HepG2 (cell line): ENCODE results near the gene TXNDC11. TPM values are rescaled to one million over a fixed set of nuclear protein-coding genes. Genes with fewer than 3 reads are reported as not detected.
A peak's percentile ranks its signal among the peaks of the same experiment; 100 is the strongest.

ENCODE experiments used
- ATAC-seq: fragments of 200-7000 bp; cut with Tn5 transposase; 3 replicates; pipeline ENCODE4 v1.9.1; 2020; ENCODE audit warnings: mild to moderate bottlenecking, moderate library complexity
- BruUV-seq: library from RNA; stranded (reverse); fragments of 400-500 nt; replicated peaks from 2 replicates; lab custom pipeline; 2021; lab: Mats Ljungman, UMichigan
- CTCF ChIA-PET: fragments of 300-600 bp; formaldehyde crosslinking; extraction: SDS; loops from one replicate; lab custom pipeline; 2021; ENCODE audit warnings: low total read pairs, inconsistent platforms, low intra/inter-chr PET ratio; lab: Yijun Ruan, JAX
- POLR2A ChIA-PET: fragments of 350-600 bp; sonication (Branson Sonifier 250); formaldehyde crosslinking; loops from one replicate; lab custom pipeline; 2020; ENCODE audit warnings: antibody characterized with exemption, inconsistent platforms; lab: Yijun Ruan, JAX
- DNase-seq: peaks from one replicate; pipeline ENCODE4 v3.0.0-alpha.2; 2015; ENCODE audit warnings: low spot score
- FAIRE-seq: peaks from 3 replicates; lab custom pipeline; 2011; peaks lifted over from hg19 to GRCh38; lab: Jason Lieb, UNC
- H2AFZ ChIP-seq: one replicate; pipeline ENCODE4 v1.6.1; 2011; ENCODE audit warnings: low read length, inconsistent platforms
- H3K27ac ChIP-seq: fragments of 300-600 bp; 3 replicates; pipeline ENCODE4 v1.8.0; 2011; ENCODE audit warnings: mixed run types, mild to moderate bottlenecking, mixed read lengths, low read length, inconsistent platforms; ENCODE audit not compliant: insufficient read depth; ENCODE audit errors: extremely low read length
- H3K27me3 ChIP-seq, 2 experiments: fragments of 200-600 bp in 1 of 2; 2 replicates in 1 of 2; 3 replicates in 1 of 2; pipeline versions ENCODE4 v1.6.0 to v1.8.0; 2011; ENCODE audit warnings: low read length in 2 of 2, mild to moderate bottlenecking in 2 of 2, moderate library complexity in 2 of 2, inconsistent platforms in 1 of 2; ENCODE audit not compliant: insufficient read depth in 2 of 2, control insufficient read depth in 1 of 2
- H3K36me3 ChIP-seq, 2 experiments: fragments of 200-600 bp in 1 of 2; replicated peaks in 1 of 2; 2 replicates in 1 of 2; 3 replicates in 1 of 2; pipeline versions ENCODE4 v1.5.1 to v1.8.0; 2011; ENCODE audit warnings: low read length in 2 of 2, inconsistent platforms in 1 of 2; ENCODE audit not compliant: insufficient read depth in 2 of 2, control insufficient read depth in 1 of 2
- H3K4me1 ChIP-seq: 2 replicates; pipeline ENCODE4 v1.5.1; 2012; ENCODE audit warnings: low read length, inconsistent platforms; ENCODE audit not compliant: insufficient read depth
- H3K4me2 ChIP-seq: 2 replicates; pipeline ENCODE4 v1.6.0; 2011; ENCODE audit warnings: low read depth, low read length, inconsistent platforms
- H3K4me3 ChIP-seq, 3 experiments: fragments of 200-600 bp in 1 of 3; sonication (generic), shearing (Covaris generic) in 1 of 3; replicated peaks in 1 of 3; 2 replicates each; pipeline ENCODE4 v1.5.1; 2011 to 2016; ENCODE audit warnings: low read length in 3 of 3, inconsistent platforms in 2 of 3, low read depth in 2 of 3, mild to moderate bottlenecking in 2 of 3, control low read depth in 1 of 3, mixed read lengths in 1 of 3; ENCODE audit not compliant: insufficient read depth in 1 of 3
- H3K79me2 ChIP-seq: one replicate; pipeline ENCODE4 v1.6.1; 2011; ENCODE audit warnings: low read length, inconsistent platforms; ENCODE audit not compliant: insufficient read depth
- H3K9ac ChIP-seq: 2 replicates; pipeline ENCODE4 v1.6.0; 2011; ENCODE audit warnings: mild to moderate bottlenecking, low read depth, low read length, inconsistent platforms; ENCODE audit not compliant: insufficient read depth
- H3K9me3 ChIP-seq: 2 replicates; pipeline ENCODE4 v1.5.1; 2012; ENCODE audit warnings: mild to moderate bottlenecking, low read length
- H4K20me1 ChIP-seq: 2 replicates; pipeline ENCODE4 v1.6.0; 2011; ENCODE audit warnings: inconsistent platforms, mild to moderate bottlenecking, low read length, moderate library complexity; ENCODE audit not compliant: insufficient read depth
- CCDC6 ChIP-seq: sonication (generic); formaldehyde crosslinking; IDR thresholded peaks from 2 replicates; pipeline ENCODE4 v1.8.1; 2022; ENCODE audit warnings: mild to moderate bottlenecking, missing genetic modification reagents, moderate library complexity
- GABPA ChIP-seq, 2 experiments: IDR thresholded peaks; 2 replicates each; pipeline ENCODE4 v1.6.1; 2011 to 2016; ENCODE audit warnings: low read depth in 2 of 2, low read length in 1 of 2, missing biosample characterization in 1 of 2, missing genetic modification characterization in 1 of 2
- POLR2AphosphoS5 ChIP-seq: IDR thresholded peaks from 2 replicates; pipeline ENCODE4 v1.6.1; 2012; ENCODE audit warnings: low read depth, low read length
- STAG1 ChIP-seq: sonication (generic); formaldehyde crosslinking; IDR thresholded peaks from 2 replicates; pipeline ENCODE4 v1.4.0; 2020; ENCODE audit warnings: missing genetic modification reagents
- ZNF12 ChIP-seq: sonication (generic); formaldehyde crosslinking; IDR thresholded peaks from 2 replicates; pipeline ENCODE4 v1.5.0; 2020; ENCODE audit warnings: missing genetic modification reagents
- ZNF232 ChIP-seq: sonication (generic); formaldehyde crosslinking; IDR thresholded peaks from 2 replicates; pipeline ENCODE4 v1.4.0; 2020; ENCODE audit warnings: missing genetic modification reagents, borderline replicate concordance
- ZNF264 ChIP-seq: sonication (generic); formaldehyde crosslinking; IDR thresholded peaks from 2 replicates; pipeline ENCODE4 v1.4.0; 2020; ENCODE audit warnings: missing genetic modification reagents
- ZNF788 ChIP-seq: sonication (generic); formaldehyde crosslinking; IDR thresholded peaks from 2 replicates; pipeline ENCODE4 v1.5.0; 2020; ENCODE audit warnings: mild to moderate bottlenecking, missing genetic modification reagents, borderline replicate concordance
- WGBS: methylation state at CpG from one replicate; pipeline ENCODE4 v1.1.6; 2017; ENCODE audit warnings: low lambda C conversion rate; 5-methylcytosine and 5-hydroxymethylcytosine counted together
- in situ Hi-C: cut with HindIII; loops from 2 replicates; pipeline ENCODE4 v1.10.0; 2017; ENCODE audit warnings: low pct_unique_long_range_greater_than_20kb; ENCODE audit not compliant: extremely low pct_ligation_motif_present
- intact Hi-C: fragments of 100-400 bp; cut with micrococcal nuclease; formaldehyde crosslinking; loops from one replicate; pipeline ENCODE4 v1.10.0; 2022; ENCODE audit not compliant: unreplicated experiment
- polyA plus RNA-seq, 8 experiments: library from polyadenylated mRNA; depleted of rRNA in 3 of 8; stranded (reverse) in 7 of 8; unstranded in 1 of 8; fragments of >200 nt; fragmentation: Illumina TruSeq in 4 of 8; extraction: Trizol in 4 of 8; gene quantifications; 2 replicates each; pipeline versions ENCODE4 v1.2.1 to v1.2.3, GENCODE V29; 2011 to 2016; ENCODE audit warnings: low read depth in 4 of 8, missing spikeins in 1 of 8, mixed read lengths in 1 of 8; ENCODE audit not compliant: insufficient read depth in 1 of 8
- total RNA-seq, 5 experiments: library from RNA; depleted of rRNA; stranded (reverse); fragments of >200 nt; fragmentation: Illumina TruSeq; extraction: Trizol; gene quantifications; 2 replicates each; pipeline ENCODE4 v1.2.3, GENCODE V29; 2016; ENCODE audit warnings: low read depth in 1 of 5
- TF ChIP-seq, protein P1 (sequence below): sonication (generic); formaldehyde crosslinking; IDR thresholded peaks from 2 replicates; pipeline ENCODE4 v1.9.0; 2021; ENCODE audit warnings: missing genetic modification reagents, borderline replicate concordance
- TF ChIP-seq, protein P2 (sequence below): IDR thresholded peaks from 2 replicates; pipeline ENCODE4 v1.6.1; 2018; ENCODE audit warnings: missing genetic modification reagents, mild to moderate bottlenecking, missing compliant biosample characterization
- TF ChIP-seq, protein P3 (sequence below): IDR thresholded peaks from 2 replicates; pipeline ENCODE4 v1.6.1; 2016; ENCODE audit warnings: missing biosample characterization, missing genetic modification reagents, low read depth
- TF ChIP-seq, protein P4 (sequence below): sonication (generic); formaldehyde crosslinking; IDR thresholded peaks from 2 replicates; pipeline ENCODE4 v1.4.0; 2020; ENCODE audit warnings: missing genetic modification reagents, borderline replicate concordance

The TXNDC11 gene
- total and polyA plus RNA-seq, 2 of the 13 experiments (the other 11 are each of a cell fraction or from before 2014, with no cell fraction given), result 74.9 to 123 TPM

DNA sequence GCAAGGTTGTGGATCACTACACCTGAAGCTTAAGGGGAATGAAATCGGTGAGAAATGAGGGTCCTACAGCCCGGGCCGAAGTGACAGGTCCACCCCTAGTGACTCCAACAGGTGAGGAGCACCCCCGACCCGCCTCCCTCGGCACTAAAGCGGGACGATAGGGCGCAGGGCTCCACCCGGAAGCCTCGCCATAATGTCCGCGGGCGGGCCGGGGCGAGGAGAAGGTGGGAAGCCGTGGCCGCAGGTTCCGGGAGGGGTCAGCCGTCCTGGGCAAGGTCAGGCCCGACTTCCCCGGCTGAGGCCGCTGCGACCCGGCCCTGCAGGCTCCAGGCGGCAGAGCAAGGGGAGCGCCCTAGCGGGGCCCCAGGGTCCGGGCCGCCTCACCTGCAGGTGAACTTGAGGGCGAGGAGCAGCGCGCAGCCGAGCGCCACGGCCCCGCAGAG lies 543 bp downstream of the TXNDC11 start (continued):
- TF ChIP-seq, protein P1, sequence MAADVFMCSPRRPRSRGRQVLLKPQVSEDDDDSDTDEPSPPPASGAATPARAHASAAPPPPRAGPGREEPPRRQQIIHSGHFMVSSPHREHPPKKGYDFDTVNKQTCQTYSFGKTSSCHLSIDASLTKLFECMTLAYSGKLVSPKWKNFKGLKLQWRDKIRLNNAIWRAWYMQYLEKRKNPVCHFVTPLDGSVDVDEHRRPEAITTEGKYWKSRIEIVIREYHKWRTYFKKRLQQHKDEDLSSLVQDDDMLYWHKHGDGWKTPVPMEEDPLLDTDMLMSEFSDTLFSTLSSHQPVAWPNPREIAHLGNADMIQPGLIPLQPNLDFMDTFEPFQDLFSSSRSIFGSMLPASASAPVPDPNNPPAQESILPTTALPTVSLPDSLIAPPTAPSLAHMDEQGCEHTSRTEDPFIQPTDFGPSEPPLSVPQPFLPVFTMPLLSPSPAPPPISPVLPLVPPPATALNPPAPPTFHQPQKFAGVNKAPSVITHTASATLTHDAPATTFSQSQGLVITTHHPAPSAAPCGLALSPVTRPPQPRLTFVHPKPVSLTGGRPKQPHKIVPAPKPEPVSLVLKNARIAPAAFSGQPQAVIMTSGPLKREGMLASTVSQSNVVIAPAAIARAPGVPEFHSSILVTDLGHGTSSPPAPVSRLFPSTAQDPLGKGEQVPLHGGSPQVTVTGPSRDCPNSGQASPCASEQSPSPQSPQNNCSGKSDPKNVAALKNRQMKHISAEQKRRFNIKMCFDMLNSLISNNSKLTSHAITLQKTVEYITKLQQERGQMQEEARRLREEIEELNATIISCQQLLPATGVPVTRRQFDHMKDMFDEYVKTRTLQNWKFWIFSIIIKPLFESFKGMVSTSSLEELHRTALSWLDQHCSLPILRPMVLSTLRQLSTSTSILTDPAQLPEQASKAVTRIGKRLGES, result 0 out of 2 replicates have a peak, but pooled peaks have one; percentile 61
- TF ChIP-seq STAG1 (CRISPR knock-in tag) (peak; percentile 22), GABPA (IDR thresholded peaks at IDR 0.05; ENCODE audit: low read depth, low read length) (0 out of 2 replicates have a peak, but pooled peaks have one; percentile 28), GABPA (CRISPR knock-in tag; IDR thresholded peaks at IDR 0.05; ENCODE audit: low read depth) (no peak), ZNF12 (CRISPR knock-in tag) (peak; percentile 38; the same call in 1 of the 2 replicates)
- TF ChIP-seq, all 625 proteins: peak for 118

DNA sequence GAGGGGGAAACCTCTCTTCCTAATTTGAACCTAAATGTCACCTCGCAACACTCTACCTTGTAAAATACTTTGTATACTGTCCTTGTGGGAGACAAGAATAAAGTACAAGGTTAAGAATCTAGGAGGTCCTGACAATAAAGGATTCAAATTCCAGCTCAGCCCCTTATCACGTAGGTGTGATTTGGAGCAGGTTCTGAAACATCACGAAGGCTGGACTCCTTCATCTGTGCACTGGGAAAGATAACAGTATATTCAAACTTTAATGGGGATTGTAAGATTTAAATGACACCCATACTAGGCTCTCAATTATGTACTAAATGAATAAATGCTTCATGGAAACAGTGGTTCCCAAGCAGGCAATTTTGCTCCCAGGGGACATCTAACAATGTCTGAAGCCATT lies 2.1 kb downstream of the TXNDC11 start:
- 43% methylated on average over 3 of the region's 3 CpGs for WGBS
- Histone ChIP-seq H4K20me1 (peaks cover 42% of the 10 kb centered on the region), H3K9ac (peak overlapping the region; percentile 99; the same call in 1 of the 2 replicates), H3K79me2 (peaks cover 67% of the 10 kb centered on the region), H3K4me1 (peaks cover 82% of the 10 kb centered on the region), H3K27me3 (no peaks in the 10 kb centered on the region; a peak in 1 of 5 replicates), H3K4me2 (peak overlapping the region; percentile 89), H3K36me3 (peaks cover 9 to 25% of the 10 kb centered on the region in 2 experiments), H3K4me3 (peak overlapping the region; percentile 75 to 98 (median 97)), H3K9me3 (no peaks in the 10 kb centered on the region), H2AFZ (no peak overlapping the region), H3K27ac (peak overlapping the region; percentile 2)
- DNase-seq (no peak), ATAC-seq (no peak), FAIRE-seq (no peak)
- in situ Hi-C loops, result no loop called here
- ChIA-PET POLR2A (interaction anchor here (1.4 to 4.8 kb wide), 3 partner anchors 8 to 57 kb away, joined by 3 to 207 read pairs (median 74); partner anchors contain the start of gene ZC3H7A), CTCF (no interaction called here)
- intact Hi-C loops, result loop anchor here (5.0 to 10.0 kb wide), 3 partner anchors 72 to 174 kb away; partner anchors contain the start of gene GSPT1
- no TSS peak for BruUV-seq
- TF ChIP-seq ZNF232 (CRISPR knock-in tag) (no peak), ZNF264 (0 out of 2 replicates have a peak, but pooled peaks have one; percentile 32), ZNF788 (no peak), CCDC6 (CRISPR knock-in tag) (no peak), POLR2AphosphoS5 (0 out of 2 replicates have a peak, but pooled peaks have one; percentile 5)
- TF ChIP-seq, protein P2, sequence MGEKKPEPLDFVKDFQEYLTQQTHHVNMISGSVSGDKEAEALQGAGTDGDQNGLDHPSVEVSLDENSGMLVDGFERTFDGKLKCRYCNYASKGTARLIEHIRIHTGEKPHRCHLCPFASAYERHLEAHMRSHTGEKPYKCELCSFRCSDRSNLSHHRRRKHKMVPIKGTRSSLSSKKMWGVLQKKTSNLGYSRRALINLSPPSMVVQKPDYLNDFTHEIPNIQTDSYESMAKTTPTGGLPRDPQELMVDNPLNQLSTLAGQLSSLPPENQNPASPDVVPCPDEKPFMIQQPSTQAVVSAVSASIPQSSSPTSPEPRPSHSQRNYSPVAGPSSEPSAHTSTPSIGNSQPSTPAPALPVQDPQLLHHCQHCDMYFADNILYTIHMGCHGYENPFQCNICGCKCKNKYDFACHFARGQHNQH (CRISPR knock-in tag), result no peak
- TF ChIP-seq, protein P3, sequence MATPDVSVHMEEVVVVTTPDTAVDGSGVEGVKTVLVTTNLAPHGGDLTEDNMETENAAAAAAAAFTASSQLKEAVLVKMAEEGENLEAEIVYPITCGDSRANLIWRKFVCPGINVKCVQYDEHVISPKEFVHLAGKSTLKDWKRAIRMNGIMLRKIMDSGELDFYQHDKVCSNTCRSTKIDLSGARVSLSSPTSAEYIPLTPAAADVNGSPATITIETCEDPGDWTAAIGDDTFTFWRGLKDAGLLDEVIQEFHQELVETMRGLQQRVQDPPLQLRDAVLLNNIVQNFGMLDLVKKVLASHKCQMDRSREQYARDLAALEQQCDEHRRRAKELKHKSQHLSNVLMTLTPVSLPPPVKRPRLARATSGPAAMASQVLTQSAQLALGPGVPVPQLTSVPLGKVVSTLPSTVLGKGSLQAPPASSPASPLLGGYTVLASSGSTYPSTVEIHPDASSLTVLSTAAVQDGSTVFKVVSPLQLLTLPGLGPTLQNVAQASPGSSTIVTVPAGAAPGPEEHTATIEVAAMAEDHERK (CRISPR knock-in tag), result peak; percentile 33; the same call in 1 of the 2 replicates
- TF ChIP-seq, protein P4, sequence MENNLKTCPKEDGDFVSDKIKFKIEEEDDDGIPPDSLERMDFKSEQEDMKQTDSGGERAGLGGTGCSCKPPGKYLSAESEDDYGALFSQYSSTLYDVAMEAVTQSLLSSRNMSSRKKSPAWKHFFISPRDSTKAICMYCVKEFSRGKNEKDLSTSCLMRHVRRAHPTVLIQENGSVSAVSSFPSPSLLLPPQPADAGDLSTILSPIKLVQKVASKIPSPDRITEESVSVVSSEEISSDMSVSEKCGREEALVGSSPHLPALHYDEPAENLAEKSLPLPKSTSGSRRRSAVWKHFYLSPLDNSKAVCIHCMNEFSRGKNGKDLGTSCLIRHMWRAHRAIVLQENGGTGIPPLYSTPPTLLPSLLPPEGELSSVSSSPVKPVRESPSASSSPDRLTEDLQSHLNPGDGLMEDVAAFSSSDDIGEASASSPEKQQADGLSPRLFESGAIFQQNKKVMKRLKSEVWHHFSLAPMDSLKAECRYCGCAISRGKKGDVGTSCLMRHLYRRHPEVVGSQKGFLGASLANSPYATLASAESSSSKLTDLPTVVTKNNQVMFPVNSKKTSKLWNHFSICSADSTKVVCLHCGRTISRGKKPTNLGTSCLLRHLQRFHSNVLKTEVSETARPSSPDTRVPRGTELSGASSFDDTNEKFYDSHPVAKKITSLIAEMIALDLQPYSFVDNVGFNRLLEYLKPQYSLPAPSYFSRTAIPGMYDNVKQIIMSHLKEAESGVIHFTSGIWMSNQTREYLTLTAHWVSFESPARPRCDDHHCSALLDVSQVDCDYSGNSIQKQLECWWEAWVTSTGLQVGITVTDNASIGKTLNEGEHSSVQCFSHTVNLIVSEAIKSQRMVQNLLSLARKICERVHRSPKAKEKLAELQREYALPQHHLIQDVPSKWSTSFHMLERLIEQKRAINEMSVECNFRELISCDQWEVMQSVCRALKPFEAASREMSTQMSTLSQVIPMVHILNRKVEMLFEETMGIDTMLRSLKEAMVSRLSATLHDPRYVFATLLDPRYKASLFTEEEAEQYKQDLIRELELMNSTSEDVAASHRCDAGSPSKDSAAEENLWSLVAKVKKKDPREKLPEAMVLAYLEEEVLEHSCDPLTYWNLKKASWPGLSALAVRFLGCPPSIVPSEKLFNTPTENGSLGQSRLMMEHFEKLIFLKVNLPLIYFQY (CRISPR knock-in tag), result 0 out of 2 replicates have a peak, but pooled peaks have one; percentile 15
